Stomach (tissue), 9 donors: ENCODE results near the gene CEP152. TPM values are rescaled to one million over a fixed set of nuclear protein-coding genes. Genes with fewer than 3 reads are reported as not detected.

ENCODE experiments used
- DNase-seq, 2 donors: peaks; one replicate each; pipeline versions ENCODE4 v3.0.0 to v3.0.0-alpha.2; 2013 to 2019
- H3K27ac ChIP-seq, 5 donors: fragments of 200-600 bp in 4 of 5; sonication (generic) in 4 of 5; one replicate each; pipeline ENCODE4 v1.5.1; 2013 to 2019; ENCODE audit warnings: mild to moderate bottlenecking in 1 of 5, moderate library complexity in 1 of 5
- H3K27me3 ChIP-seq, 3 donors: fragments of 200-600 bp; sonication (generic); one replicate each; pipeline ENCODE4 v1.5.1; 2017 to 2019; ENCODE audit warnings: mixed run types in 1 of 3
- H3K36me3 ChIP-seq, 4 donors: fragments of 200-600 bp; sonication (generic); 1 replicate in 3 of 4; 2 replicates in 1 of 4; pipeline ENCODE4 v1.5.1; 2016 to 2019
- H3K4me1 ChIP-seq, 4 donors: fragments of 200-600 bp; sonication (generic); one replicate each; pipeline ENCODE4 v1.5.1; 2016 to 2019
- H3K4me3 ChIP-seq, 4 donors: fragments of 200-600 bp; sonication (generic) in 3 of 4; one replicate each; pipeline ENCODE4 v1.5.1; 2016 to 2019; ENCODE audit warnings: mild to moderate bottlenecking in 1 of 4
- H3K9me3 ChIP-seq, 4 donors: fragments of 200-600 bp; sonication (generic); one replicate each; pipeline ENCODE4 v1.5.1; 2016 to 2019
- EP300 ChIP-seq: sonication (generic); formaldehyde crosslinking; IDR thresholded peaks from one replicate; pipeline ENCODE4 v1.6.1; 2017; ENCODE audit warnings: antibody characterized with exemption
- POLR2A ChIP-seq, 4 donors: fragments of 450-650 bp; IDR thresholded peaks; one replicate each; pipeline ENCODE4 v1.6.1; 2016; ENCODE audit warnings: antibody characterized with exemption in 4 of 4, control low read depth in 2 of 4, mild to moderate bottlenecking in 1 of 4, moderate library complexity in 1 of 4
- POLR2AphosphoS5 ChIP-seq, 3 donors: sonication (generic); formaldehyde crosslinking; IDR thresholded peaks; one replicate each; pipeline ENCODE4 v1.6.1; 2016; ENCODE audit warnings: antibody characterized with exemption in 3 of 3
- WGBS, 5 donors: extraction: QIAGEN DNeasy Blood & Tissue Kit in 3 of 5; methylation state at CpG; one replicate each; pipeline versions ENCODE4 v1.1.5 to v1.1.7; 2013 to 2018; 5-methylcytosine and 5-hydroxymethylcytosine counted together
- intact Hi-C: fragments of 100-400 bp; cut with DNase I; formaldehyde crosslinking; loops from one replicate; pipeline ENCODE4 v1.15.1; 2023; ENCODE audit warnings: low total_unique reads
- polyA plus RNA-seq, 3 donors: library from polyadenylated mRNA; stranded (reverse); fragments of 200-250 nt; gene quantifications; one replicate each; pipeline ENCODE4 v1.2.3, GENCODE V29; 2013
- total RNA-seq, 5 donors: library from RNA; depleted of rRNA; stranded (reverse); fragments of >200 nt; gene quantifications; one replicate each; pipeline versions ENCODE4 v1.1.0 to v1.2.3, GENCODE V29; 2014 to 2016
- TF ChIP-seq, protein P1 (sequence below), 7 experiments: fragments of 450-650 bp in 4 of 7; fragments of 200-600 bp in 3 of 7; sonication (generic) in 3 of 7; IDR thresholded peaks; one replicate each; pipeline ENCODE4 v1.5.1; 2016 to 2019; ENCODE audit warnings: antibody characterized with exemption in 7 of 7, control low read depth in 2 of 7, mild to moderate bottlenecking in 1 of 7
- donor health status: healthy with polysubstance abuse.
- donor health status: Bipolar disorder and iron deficiency.
- donor health status: healthy.

CEP152 gene
- total and polyA plus RNA-seq, 8 donors = 0.61 to 36.2 (median 10.0) TPM

DNA sequence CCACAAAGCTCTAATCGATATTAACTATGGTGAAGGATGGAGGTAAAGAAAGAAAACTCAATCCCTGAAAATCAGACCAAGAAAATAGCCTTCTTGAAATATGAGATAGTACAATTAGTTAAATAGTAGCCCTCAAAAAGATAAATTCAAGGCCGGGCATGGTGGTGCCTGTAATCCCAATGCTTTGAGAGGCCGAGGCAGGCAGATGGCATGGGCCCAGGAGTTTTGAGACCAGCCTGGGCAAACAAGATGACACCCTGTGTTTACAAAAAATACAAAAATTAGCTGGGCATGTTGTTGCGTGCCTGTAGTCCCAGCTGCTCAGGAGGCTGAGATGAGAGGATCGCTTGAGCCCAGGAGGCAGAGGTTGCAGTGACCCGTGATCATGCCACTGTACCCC is 31.6 kb upstream of the CEP152 start:
- Histone ChIP-seq H3K4me3 (no peak overlapping the region), H3K9me3 (no peaks in the 10 kb centered on the region), H3K27ac (no peak overlapping the region), H3K4me1 (no peaks in the 10 kb centered on the region), H3K27me3 (no peaks in the 10 kb centered on the region), H3K36me3 (no peaks in the 10 kb centered on the region)
- 74 to 90% (median 87%) methylated on average over 6 of the region's 6 CpGs for WGBS, 5 donors
- intact Hi-C loops = no loop called here
- TF ChIP-seq EP300 (no peak), POLR2A (IDR thresholded peaks at IDR 0.05) (no peak), POLR2AphosphoS5 (IDR thresholded peaks at IDR 0.05) (no peak)
- TF ChIP-seq, protein P1, sequence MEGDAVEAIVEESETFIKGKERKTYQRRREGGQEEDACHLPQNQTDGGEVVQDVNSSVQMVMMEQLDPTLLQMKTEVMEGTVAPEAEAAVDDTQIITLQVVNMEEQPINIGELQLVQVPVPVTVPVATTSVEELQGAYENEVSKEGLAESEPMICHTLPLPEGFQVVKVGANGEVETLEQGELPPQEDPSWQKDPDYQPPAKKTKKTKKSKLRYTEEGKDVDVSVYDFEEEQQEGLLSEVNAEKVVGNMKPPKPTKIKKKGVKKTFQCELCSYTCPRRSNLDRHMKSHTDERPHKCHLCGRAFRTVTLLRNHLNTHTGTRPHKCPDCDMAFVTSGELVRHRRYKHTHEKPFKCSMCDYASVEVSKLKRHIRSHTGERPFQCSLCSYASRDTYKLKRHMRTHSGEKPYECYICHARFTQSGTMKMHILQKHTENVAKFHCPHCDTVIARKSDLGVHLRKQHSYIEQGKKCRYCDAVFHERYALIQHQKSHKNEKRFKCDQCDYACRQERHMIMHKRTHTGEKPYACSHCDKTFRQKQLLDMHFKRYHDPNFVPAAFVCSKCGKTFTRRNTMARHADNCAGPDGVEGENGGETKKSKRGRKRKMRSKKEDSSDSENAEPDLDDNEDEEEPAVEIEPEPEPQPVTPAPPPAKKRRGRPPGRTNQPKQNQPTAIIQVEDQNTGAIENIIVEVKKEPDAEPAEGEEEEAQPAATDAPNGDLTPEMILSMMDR (IDR thresholded peaks at IDR 0.05) = no peak
- DNase-seq = no peak

GRCh38 chr15:48834756-48835155 is 23.9 kb upstream of the CEP152 start:
- intact Hi-C loops = no loop called here
- Histone ChIP-seq H3K27ac (no peak overlapping the region), H3K4me3 (no peak overlapping the region), H3K36me3 (no peaks in the 10 kb centered on the region), H3K9me3 (peaks cover 0 to 12% (median 6%) of the 10 kb centered on the region in 4 donors), H3K4me1 (no peaks in the 10 kb centered on the region), H3K27me3 (no peaks in the 10 kb centered on the region)
- WGBS, 5 donors = 78 to 88% (median 84%) methylated on average over 5 of the region's 5 CpGs
- DNase-seq = no peak
- TF ChIP-seq POLR2A (IDR thresholded peaks at IDR 0.05) (no peak), POLR2AphosphoS5 (IDR thresholded peaks at IDR 0.05) (no peak), EP300 (no peak)
- TF ChIP-seq, protein P1 (IDR thresholded peaks at IDR 0.05) = no peak

- Histone ChIP-seq H3K4me3 (no peak overlapping the region), H3K27ac (no peak overlapping the region), H3K4me1 (no peaks in the 10 kb centered on the region), H3K9me3 (peaks cover 0 to 12% (median 6%) of the 10 kb centered on the region in 4 donors), H3K36me3 (no peaks in the 10 kb centered on the region), H3K27me3 (no peaks in the 10 kb centered on the region)
- intact Hi-C loops = no loop called here
- DNase-seq = no peak
- TF ChIP-seq, protein P1 (IDR thresholded peaks at IDR 0.05) = no peak
- no peak for TF ChIP-seq POLR2A (IDR thresholded peaks at IDR 0.05)
- no peak for TF ChIP-seq POLR2AphosphoS5 (IDR thresholded peaks at IDR 0.05)
- TF ChIP-seq EP300 = no peak
Measured at GRCh38 chr15:48833526-48834239, 22.8 kb upstream of the CEP152 start.

DNA sequence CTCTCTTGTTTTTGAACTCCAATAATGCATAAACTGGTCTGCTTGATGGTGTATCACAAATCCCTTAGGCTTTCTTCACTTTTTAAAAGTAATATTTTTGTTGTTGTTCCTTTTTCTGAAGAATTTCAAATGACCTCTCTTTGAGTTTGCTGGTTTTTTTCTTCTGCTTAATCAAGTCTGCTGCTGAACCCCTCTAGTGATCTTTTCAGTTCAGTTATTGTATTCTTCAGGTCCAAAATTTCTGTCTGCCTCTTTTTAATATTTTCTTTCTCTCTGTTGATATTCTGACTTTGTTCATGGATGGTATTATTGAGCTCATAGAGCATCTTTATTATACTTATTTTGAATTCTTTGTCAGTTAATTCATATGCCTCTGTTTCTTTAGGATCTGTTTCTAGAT is 21.8 kb upstream of the CEP152 start:
- H3K4me3 ChIP-seq = no peak overlapping the region
- no peaks in the 10 kb centered on the region for H3K27me3 ChIP-seq
- H3K27ac ChIP-seq = no peak overlapping the region
- DNase-seq = no peak
- TF ChIP-seq EP300 (no peak), POLR2AphosphoS5 (IDR thresholded peaks at IDR 0.05) (no peak), POLR2A (IDR thresholded peaks at IDR 0.05) (no peak)
- TF ChIP-seq, protein P1 (IDR thresholded peaks at IDR 0.05) = no peak
- peaks cover 0 to 12% (median 6%) of the 10 kb centered on the region in 4 donors for H3K9me3 ChIP-seq
- intact Hi-C loops = no loop called here
- H3K36me3 ChIP-seq = no peaks in the 10 kb centered on the region
- H3K4me1 ChIP-seq = no peaks in the 10 kb centered on the region
